ENCODE results near the gene SLC25A25. TPM values are rescaled to one million over a fixed set of nuclear protein-coding genes. Genes with fewer than 3 reads are reported as not detected.

Gene SLC25A25
- total RNA-seq, 1 donor from 2014 or later: 34.7 TPM

- Histone ChIP-seq H3K27me3 (no peaks in the 10 kb centered on the region), H3K36me3 (no peaks in the 10 kb centered on the region), H3K4me1 (peaks cover 9% of the 10 kb centered on the region), H3K9me3 (no peaks in the 10 kb centered on the region), H3K4me3 (no peak overlapping the region), H3K27ac (no peak overlapping the region)
- DNase-seq: no peak
- TF ChIP-seq CTCF (IDR thresholded peaks at IDR 0.05): no peak
- ATAC-seq: no peak
- intact Hi-C loops (cut with DNase I): no loop called here
These were observed 78.6 kb downstream of the SLC25A25 start for GRCh38 chr9:128146591-128147120.

DNA sequence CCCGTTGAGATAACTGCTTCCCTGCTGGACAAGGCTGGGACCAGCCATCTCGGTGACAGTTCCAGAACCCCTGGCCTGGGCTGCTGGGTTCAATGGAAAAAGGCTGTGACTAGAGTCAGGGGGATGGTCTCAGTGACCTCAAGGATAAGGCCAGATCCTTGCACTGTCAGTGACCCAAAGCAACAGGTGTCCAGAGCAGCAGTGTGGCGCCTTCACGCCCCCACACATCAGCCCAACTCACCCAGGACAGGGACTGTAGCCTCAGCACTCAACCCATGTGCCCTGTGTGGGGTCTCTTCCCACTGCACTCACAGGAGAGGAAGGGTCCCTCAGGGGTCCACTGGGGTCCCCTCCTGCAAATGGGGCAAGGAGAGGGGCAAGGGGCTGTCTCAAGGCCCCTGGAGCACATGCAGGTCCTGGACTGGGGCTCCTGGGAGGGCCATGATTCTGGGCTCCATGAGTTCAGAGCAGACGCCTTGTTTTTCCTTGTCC lies 80.5 kb downstream of the SLC25A25 start:
- DNase-seq: no peak
- Histone ChIP-seq H3K4me1 (peaks cover 9% of the 10 kb centered on the region), H3K36me3 (no peaks in the 10 kb centered on the region), H3K4me3 (no peak overlapping the region), H3K27me3 (no peaks in the 10 kb centered on the region), H3K9me3 (no peaks in the 10 kb centered on the region), H3K27ac (peak overlapping the region; percentile 63)
- ATAC-seq: no peak
- intact Hi-C loops (cut with DNase I): no loop called here
- no peak for TF ChIP-seq CTCF (IDR thresholded peaks at IDR 0.05)

DNA sequence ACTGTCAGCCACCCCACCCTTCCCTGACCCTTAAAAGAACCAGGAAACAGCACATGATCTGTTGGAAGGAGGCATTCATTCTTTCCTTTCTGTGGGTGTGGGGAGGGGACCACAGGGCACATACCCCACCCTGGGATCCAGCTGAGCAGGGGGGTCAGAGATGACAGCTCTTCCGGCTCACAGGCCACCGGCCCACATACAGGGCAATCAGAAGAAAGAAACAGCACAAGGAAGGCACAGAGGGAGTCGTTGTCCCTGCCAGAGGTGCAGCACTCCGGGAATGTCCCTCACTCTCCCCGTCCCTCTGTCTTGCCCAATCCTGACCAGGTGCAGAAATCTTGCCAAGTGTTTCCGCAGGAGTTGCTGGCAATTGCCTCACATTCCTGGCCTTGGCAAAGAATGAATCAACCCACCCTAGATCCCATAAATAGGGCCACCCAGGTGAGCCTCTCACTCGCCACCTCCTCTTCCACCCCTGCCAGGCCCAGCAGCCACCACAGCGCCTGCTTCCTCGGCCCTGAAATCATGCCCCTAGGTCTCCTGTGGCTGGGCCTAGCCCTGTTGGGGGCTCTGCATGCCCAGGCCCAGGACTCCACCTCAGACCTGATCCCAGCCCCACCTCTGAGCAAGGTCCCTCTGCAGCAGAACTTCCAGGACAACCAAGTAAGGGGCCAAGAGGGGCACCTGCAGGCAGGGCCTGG lies 81.1 kb downstream of the SLC25A25 start, which contains the start of gene LCN2:
TSS of gene LCN2 (plus strand) at position 453 of the 701 bp plus-strand sequence. CDS start at position 526, 73 bp downstream.
- ATAC-seq: peak; percentile 78
- no peak within 1 kb of the TSS for H3K4me3 ChIP-seq
- peaks cover 9% of the 10 kb centered on the region for H3K4me1 ChIP-seq
- intact Hi-C loops (cut with DNase I): no loop called here
- no peaks in the 10 kb centered on the region for H3K36me3 ChIP-seq
- no peak for TF ChIP-seq CTCF (IDR thresholded peaks at IDR 0.05)
- H3K9me3 ChIP-seq: no peaks in the 10 kb centered on the region
- DNase-seq: peak; percentile 77
- peak within 1 kb of the TSS; percentile 63 for H3K27ac ChIP-seq
- H3K27me3 ChIP-seq: no peaks in the 10 kb centered on the region

- peaks cover 9% of the 10 kb centered on the region for H3K4me1 ChIP-seq
- no peak for DNase-seq
- no peak overlapping the region for H3K27ac ChIP-seq
- no peaks in the 10 kb centered on the region for H3K9me3 ChIP-seq
- H3K36me3 ChIP-seq: no peaks in the 10 kb centered on the region
- intact Hi-C loops (cut with DNase I): no loop called here
- H3K4me3 ChIP-seq: no peak overlapping the region
- no peaks in the 10 kb centered on the region for H3K27me3 ChIP-seq
- no peak for ATAC-seq
- TF ChIP-seq CTCF (IDR thresholded peaks at IDR 0.05): no peak
These were observed 82.0 kb downstream of the SLC25A25 start for GRCh38 chr9:128149951-128150593.

DNA sequence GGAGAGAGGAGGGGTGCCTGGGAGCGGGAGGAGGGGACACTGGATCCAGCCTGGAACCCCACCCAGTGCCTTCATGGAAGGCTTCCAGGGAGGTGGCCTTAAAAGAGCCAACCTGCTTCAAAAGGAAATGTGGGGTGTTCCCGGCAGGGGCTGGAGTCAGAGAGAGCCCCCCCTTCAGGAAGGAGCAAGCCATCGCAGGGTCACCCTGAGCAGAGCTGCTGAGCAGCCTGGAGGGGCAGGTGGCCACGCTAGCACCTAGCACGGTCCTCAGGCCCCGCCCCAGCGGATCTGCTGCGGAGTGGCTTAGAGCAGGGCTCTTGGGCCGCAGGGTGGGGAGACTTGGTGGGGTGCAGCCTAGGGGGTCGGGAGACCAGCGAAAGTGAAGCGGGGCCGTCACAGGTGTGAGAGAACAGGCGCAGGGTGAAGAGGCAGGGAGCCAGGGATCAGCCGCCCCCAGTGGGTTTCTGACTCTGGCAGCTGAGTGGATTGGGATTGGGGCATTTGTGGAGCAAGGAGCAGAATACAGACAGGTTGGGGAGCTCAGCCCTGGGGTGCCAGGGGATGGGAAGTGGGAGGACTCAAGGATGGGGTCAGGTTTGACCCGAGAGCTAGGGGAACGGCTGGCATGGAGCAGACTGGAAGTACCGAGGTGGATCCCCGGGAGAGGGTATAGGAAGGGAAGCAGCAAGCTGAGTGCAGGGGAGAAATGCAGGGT lies 82.7 kb downstream of the SLC25A25 start:
- H3K9me3 ChIP-seq: no peaks in the 10 kb centered on the region
- TF ChIP-seq CTCF (IDR thresholded peaks at IDR 0.05): peak; percentile 20
- H3K4me1 ChIP-seq: peaks cover 9% of the 10 kb centered on the region
- DNase-seq (no peak), ATAC-seq (peak; percentile 11)
- no peaks in the 10 kb centered on the region for H3K36me3 ChIP-seq
- intact Hi-C loops (cut with DNase I): no loop called here
- H3K27me3 ChIP-seq: no peaks in the 10 kb centered on the region
- H3K27ac ChIP-seq: no peak overlapping the region
- no peak overlapping the region for H3K4me3 ChIP-seq

Data from upper lobe of right lung (tissue), 1 donor.